SU-DHL-6 (cell line): Measurements from ENCODE around the gene KIF3C.

Source experiments
- H2AFZ ChIP-seq: fragments of 200-600 bp; sonication (generic); 2 replicates; pipeline ENCODE4 v1.6.1; 2014; ENCODE audit warnings: low read depth, mild to moderate bottlenecking, moderate library complexity, mixed read lengths, antibody characterized with exemption, low read length; ENCODE audit not compliant: severe bottlenecking
- H3F3A ChIP-seq: fragments of 200-600 bp; shearing (Covaris generic); 2 replicates; pipeline ENCODE4 v1.6.0; 2016; ENCODE audit warnings: antibody characterized with exemption, mild to moderate bottlenecking; ENCODE audit not compliant: insufficient read depth
- H3K27ac ChIP-seq: fragments of 200-600 bp; sonication (generic); 2 replicates; pipeline ENCODE4 v1.5.1; 2016; ENCODE audit warnings: low read depth, mild to moderate bottlenecking, low read length, moderate library complexity, mixed read lengths
- H3K27me3 ChIP-seq: fragments of 200-600 bp; sonication (generic), shearing (Covaris generic); 2 replicates; pipeline ENCODE4 v1.6.0; 2014; ENCODE audit warnings: mild to moderate bottlenecking, low read length
- H3K36me3 ChIP-seq: fragments of 200-600 bp; sonication (generic); 2 replicates; pipeline ENCODE4 v1.6.1; 2014; ENCODE audit warnings: mild to moderate bottlenecking, low read length, mixed read lengths
- H3K4me2 ChIP-seq: fragments of 300-600, 200-600 bp; shearing (Covaris generic), sonication (generic); 2 replicates; pipeline ENCODE4 v1.6.0; 2014; ENCODE audit warnings: low read length, low read depth, mild to moderate bottlenecking; ENCODE audit not compliant: poor library complexity, severe bottlenecking
- H3K4me3 ChIP-seq: fragments of 200-600 bp; sonication (generic); 2 replicates; pipeline ENCODE4 v1.5.1; 2014; ENCODE audit warnings: antibody characterized with exemption, low read length, mild to moderate bottlenecking, mixed read lengths; ENCODE audit not compliant: insufficient read depth, poor library complexity, severe bottlenecking
- H3K79me2 ChIP-seq: fragments of 200-600 bp; sonication (generic); 2 replicates; pipeline ENCODE4 v1.6.1; 2014; ENCODE audit warnings: mild to moderate bottlenecking, low read length, moderate library complexity; ENCODE audit not compliant: insufficient read depth
- H3K9ac ChIP-seq: fragments of 200-600 bp; sonication (generic); 2 replicates; pipeline ENCODE4 v1.7.0; 2014; ENCODE audit warnings: mild to moderate bottlenecking, low read length
- H3K9me2 ChIP-seq: fragments of 200-600 bp; sonication (generic); replicated peaks from 2 replicates; pipeline ENCODE4 v1.6.1; 2014; ENCODE audit warnings: low read length; ENCODE audit not compliant: insufficient read depth
- H3K9me3 ChIP-seq: fragments of 200-600 bp; sonication (generic); 2 replicates; pipeline ENCODE4 v1.6.1; 2014; ENCODE audit warnings: low read length, mixed read lengths; ENCODE audit not compliant: insufficient read depth
- H4K20me1 ChIP-seq: fragments of 200-600 bp; sonication (generic); 2 replicates; pipeline ENCODE4 v1.6.1; 2014; ENCODE audit warnings: low read depth, mild to moderate bottlenecking, antibody characterized with exemption, low read length, moderate library complexity, mixed read lengths
- EZH2phosphoT487 ChIP-seq: fragments of 200-600 bp; sonication (generic), shearing (Covaris generic); conservative IDR thresholded peaks from 2 replicates; pipeline ENCODE4 v1.6.1; 2018; ENCODE audit warnings: mild to moderate bottlenecking, antibody characterized with exemption, low read length, moderate library complexity, mixed read lengths
- TF ChIP-seq, protein P1 (sequence below): fragments of 200-600 bp; sonication (generic); IDR thresholded peaks from one replicate; pipeline ENCODE4 v1.5.1; 2017; ENCODE audit warnings: antibody characterized with exemption, mild to moderate bottlenecking, low read length, moderate library complexity; ENCODE audit not compliant: insufficient read depth, poor library complexity, severe bottlenecking

Gene KIF3C

DNA sequence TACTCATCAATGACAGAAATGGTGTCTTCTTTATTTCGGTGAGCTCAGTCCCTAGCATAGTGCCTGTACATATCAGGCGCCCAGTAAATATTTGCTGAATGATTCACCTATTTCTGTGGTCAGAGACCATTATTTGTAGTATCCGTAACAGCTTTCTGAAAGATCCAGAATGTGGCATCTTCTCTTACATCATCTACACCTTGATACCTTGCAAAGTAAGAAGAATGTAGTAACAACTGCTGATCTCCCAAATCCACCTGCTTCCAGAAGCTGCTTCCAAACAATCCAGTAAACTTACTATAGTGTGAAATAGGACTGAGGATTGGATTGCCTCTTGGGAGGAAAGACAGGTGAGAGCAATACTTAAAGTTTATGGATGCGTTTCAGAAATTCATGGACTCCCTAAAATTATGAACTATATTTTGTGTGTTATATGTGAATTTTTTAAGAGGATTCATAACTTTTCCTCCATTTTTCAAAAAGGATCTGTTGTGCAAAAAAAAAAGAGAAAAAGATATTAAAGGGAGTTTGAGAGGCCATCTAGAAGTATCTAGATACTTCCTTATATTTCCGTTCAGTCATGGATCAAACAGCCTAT lies 103.1 kb downstream of the KIF3C start:
- Histone ChIP-seq H2AFZ (peak overlapping the region; percentile 72), H3K4me3 (peak overlapping the region; percentile 47), H3K27ac (peak overlapping the region; percentile 54), H3K9me3 (no peaks in the 10 kb centered on the region), H3K9ac (peak overlapping the region; percentile 95), H4K20me1 (no peaks in the 10 kb centered on the region), H3K9me2 (no peaks in the 10 kb centered on the region), H3F3A (peaks cover 15% of the 10 kb centered on the region), H3K79me2 (peaks cover 35% of the 10 kb centered on the region), H3K36me3 (no peaks in the 10 kb centered on the region), H3K4me2 (peak overlapping the region; percentile 90), H3K27me3 (no peaks in the 10 kb centered on the region)
- no peak for TF ChIP-seq EZH2phosphoT487
- TF ChIP-seq, protein P1, sequence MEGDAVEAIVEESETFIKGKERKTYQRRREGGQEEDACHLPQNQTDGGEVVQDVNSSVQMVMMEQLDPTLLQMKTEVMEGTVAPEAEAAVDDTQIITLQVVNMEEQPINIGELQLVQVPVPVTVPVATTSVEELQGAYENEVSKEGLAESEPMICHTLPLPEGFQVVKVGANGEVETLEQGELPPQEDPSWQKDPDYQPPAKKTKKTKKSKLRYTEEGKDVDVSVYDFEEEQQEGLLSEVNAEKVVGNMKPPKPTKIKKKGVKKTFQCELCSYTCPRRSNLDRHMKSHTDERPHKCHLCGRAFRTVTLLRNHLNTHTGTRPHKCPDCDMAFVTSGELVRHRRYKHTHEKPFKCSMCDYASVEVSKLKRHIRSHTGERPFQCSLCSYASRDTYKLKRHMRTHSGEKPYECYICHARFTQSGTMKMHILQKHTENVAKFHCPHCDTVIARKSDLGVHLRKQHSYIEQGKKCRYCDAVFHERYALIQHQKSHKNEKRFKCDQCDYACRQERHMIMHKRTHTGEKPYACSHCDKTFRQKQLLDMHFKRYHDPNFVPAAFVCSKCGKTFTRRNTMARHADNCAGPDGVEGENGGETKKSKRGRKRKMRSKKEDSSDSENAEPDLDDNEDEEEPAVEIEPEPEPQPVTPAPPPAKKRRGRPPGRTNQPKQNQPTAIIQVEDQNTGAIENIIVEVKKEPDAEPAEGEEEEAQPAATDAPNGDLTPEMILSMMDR: no peak

DNA sequence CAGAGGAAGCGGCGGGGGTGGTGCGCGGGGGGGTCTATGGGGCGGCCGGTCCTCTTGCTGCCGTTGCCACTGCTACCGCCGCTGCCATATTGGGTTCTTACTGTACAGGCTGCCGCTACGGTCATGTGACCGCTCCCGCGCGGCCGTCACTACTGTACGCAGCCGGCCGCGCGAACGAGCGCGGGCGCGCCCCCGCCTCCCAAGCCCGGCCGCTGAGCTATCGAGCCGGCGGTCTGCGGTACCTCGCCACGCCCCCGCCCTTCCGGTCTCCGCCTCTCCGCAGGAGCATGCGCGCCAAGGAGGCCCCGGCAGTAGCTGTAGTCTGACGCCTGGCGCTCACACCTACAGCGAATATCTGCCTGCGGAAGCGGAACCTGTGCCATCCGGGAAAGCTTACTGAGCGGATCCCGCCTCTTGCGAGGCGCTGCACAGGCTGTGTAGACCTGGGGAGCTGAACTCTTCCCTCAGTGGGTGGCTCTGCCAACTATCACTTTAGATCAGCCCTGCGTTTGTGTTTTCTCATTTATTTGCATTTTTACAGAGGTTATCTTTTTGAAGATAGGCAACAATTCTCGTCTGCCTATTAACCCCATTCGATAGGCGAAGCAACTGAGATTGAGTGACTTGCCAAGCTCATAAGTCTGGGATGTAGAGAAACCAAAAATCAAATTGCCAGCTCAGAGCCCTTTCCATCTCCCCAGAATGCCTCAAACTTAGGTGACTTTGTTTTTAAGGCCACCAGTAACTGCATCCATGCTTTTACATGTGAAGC lies 103.8 kb downstream of the KIF3C start, which contains the start of gene ASXL2:
ASXL2 (minus strand) TSS at position 127 of the 772 bp plus-strand sequence. CDS start 265 bp downstream, outside the sequence.
- Histone ChIP-seq H3F3A (peaks cover 15% of the 10 kb centered on the region), H3K27ac (peak within 1 kb of the TSS; percentile 81), H3K4me2 (peak within 1 kb of the TSS; percentile 96)

DNA sequence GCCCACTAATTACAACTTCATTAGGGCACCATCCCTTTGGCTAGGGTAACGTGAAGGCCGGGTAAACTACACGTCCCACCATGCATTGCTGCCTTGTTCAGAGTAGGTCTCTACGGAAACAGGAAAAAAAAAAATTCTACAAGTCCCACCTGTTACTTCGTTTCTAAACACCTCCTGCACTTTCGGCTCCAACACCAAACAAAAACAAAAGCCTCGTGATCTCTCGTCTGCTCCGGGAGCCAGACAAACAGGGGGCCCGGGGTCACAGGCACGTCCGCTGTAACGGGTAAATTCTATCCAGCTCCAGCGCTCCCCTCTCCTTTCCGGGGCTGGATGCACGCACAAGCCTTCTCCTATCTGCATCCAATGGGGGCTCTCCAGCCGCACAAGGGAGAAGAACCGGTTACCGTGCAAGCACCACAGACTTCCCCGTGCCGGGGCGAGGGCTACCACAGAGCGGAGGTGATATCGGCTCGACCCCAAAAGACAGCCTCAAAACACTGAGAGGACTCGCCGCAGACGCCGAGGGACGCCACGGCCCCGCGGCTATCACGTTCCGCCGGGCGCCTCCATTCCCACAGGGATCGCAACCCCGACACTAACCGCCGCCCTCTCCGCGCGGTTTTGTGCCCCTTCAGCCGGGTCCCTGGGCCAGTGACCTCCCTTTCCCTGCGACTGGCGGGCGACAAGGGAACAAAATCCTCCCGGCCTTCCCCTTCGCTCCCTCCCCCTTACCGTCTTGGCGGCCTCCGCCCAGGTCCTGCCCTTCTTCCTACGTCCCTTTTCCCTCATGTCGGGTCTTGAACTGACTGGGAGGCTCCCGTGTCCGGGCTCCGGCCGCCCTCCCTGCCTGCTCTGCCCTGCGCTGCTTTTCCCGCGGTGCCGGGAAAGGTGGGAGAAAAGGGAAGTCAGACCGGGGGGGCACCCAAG lies 104.6 kb downstream of the KIF3C start:
- TF ChIP-seq, protein P1: no peak
- TF ChIP-seq EZH2phosphoT487: no peak
- peak overlapping the region; percentile 95 for H3K9ac ChIP-seq
- no peaks in the 10 kb centered on the region for H3K27me3 ChIP-seq
- H3K36me3 ChIP-seq: no peaks in the 10 kb centered on the region
- H3K9me3 ChIP-seq: no peaks in the 10 kb centered on the region
- H2AFZ ChIP-seq: peak overlapping the region; percentile 87
- H3F3A ChIP-seq: peaks cover 15% of the 10 kb centered on the region
- H4K20me1 ChIP-seq: no peaks in the 10 kb centered on the region
- H3K27ac ChIP-seq: peak overlapping the region; percentile 81
- no peaks in the 10 kb centered on the region for H3K9me2 ChIP-seq
- H3K4me3 ChIP-seq: peak overlapping the region; percentile 94
- H3K4me2 ChIP-seq: peak overlapping the region; percentile 96
- H3K79me2 ChIP-seq: peaks cover 49% of the 10 kb centered on the region

More for the DNA sequence above, 103.8 kb downstream of the KIF3C start, which contains the start of gene ASXL2:
- Histone ChIP-seq H3K4me3 (peak within 1 kb of the TSS; percentile 94), H3K36me3 (no peaks in the 10 kb centered on the region), H3K79me2 (peaks cover 42% of the 10 kb centered on the region), H3K9ac (peak within 1 kb of the TSS; percentile 95), H2AFZ (peak within 1 kb of the TSS; percentile 87), H3K9me2 (no peaks in the 10 kb centered on the region), H3K27me3 (no peaks in the 10 kb centered on the region), H3K9me3 (no peaks in the 10 kb centered on the region), H4K20me1 (no peaks in the 10 kb centered on the region)
- TF ChIP-seq EZH2phosphoT487: no peak
- TF ChIP-seq, protein P1: no peak
